DND-41 (cell line): ENCODE measurements around the gene MYOM1.
"Not testable (repeated sequence)": the region's sequence is repeated elsewhere in the genome, so short reads cannot be mapped to it uniquely, and the experiment has no call there.

Source experiments
- ATAC-seq: fragments of 200-7000 bp; cut with Tn5 transposase; 3 replicates; pipeline ENCODE4 v1.9.1; 2021; ENCODE audit warnings: low read depth; ENCODE audit not compliant: insufficient read depth
- DNase-seq: peaks from one replicate; pipeline ENCODE4 v3.0.0-alpha.2; 2020
- H2AFZ ChIP-seq: 2 replicates; pipeline ENCODE4 v1.6.0; 2012; ENCODE audit warnings: low read depth, low read length
- H3K27ac ChIP-seq: 2 replicates; pipeline ENCODE4 v1.5.1; 2012; ENCODE audit warnings: low read length, inconsistent platforms
- H3K27me3 ChIP-seq: fragments of 200-600 bp; sonication (generic); 2 replicates; pipeline ENCODE4 v1.6.0; 2012; ENCODE audit warnings: low read length, mild to moderate bottlenecking, inconsistent platforms; ENCODE audit not compliant: insufficient read depth, poor library complexity
- H3K36me3 ChIP-seq: 2 replicates; pipeline ENCODE4 v1.5.1; 2012; ENCODE audit warnings: low read length, inconsistent platforms; ENCODE audit not compliant: insufficient read depth
- H3K4me1 ChIP-seq: 2 replicates; pipeline ENCODE4 v1.5.1; 2012; ENCODE audit warnings: mild to moderate bottlenecking, low read length; ENCODE audit not compliant: insufficient read depth
- H3K4me2 ChIP-seq: 2 replicates; pipeline ENCODE4 v1.6.0; 2012; ENCODE audit warnings: mild to moderate bottlenecking, moderate library complexity, low read length, inconsistent platforms; ENCODE audit not compliant: insufficient read depth
- H3K4me3 ChIP-seq, 2 experiments: fragments of 200-600 bp in 1 of 2; shearing (Covaris generic) in 1 of 2; 2 replicates each; pipeline ENCODE4 v1.5.1; 2012 to 2016; ENCODE audit warnings: inconsistent platforms in 2 of 2, low read length in 2 of 2, mild to moderate bottlenecking in 2 of 2, low read depth in 1 of 2, moderate library complexity in 1 of 2
- H3K79me2 ChIP-seq: 2 replicates; pipeline ENCODE4 v1.6.0; 2012; ENCODE audit warnings: low read length, inconsistent platforms; ENCODE audit not compliant: insufficient read depth
- H3K9ac ChIP-seq: 2 replicates; pipeline ENCODE4 v1.6.0; 2012; ENCODE audit warnings: low read depth, mild to moderate bottlenecking, inconsistent platforms, low read length, moderate library complexity
- H3K9me3 ChIP-seq: 2 replicates; pipeline ENCODE4 v1.5.1; 2012; ENCODE audit warnings: low read length, moderate library complexity, mild to moderate bottlenecking, inconsistent platforms; ENCODE audit not compliant: insufficient read depth, severe bottlenecking
- H4K20me1 ChIP-seq: 2 replicates; pipeline ENCODE4 v1.6.0; 2012; ENCODE audit warnings: low read length; ENCODE audit not compliant: insufficient read depth
- EZH2 ChIP-seq: IDR thresholded peaks from 3 replicates; pipeline ENCODE4 v1.6.1; 2012; ENCODE audit warnings: borderline replicate concordance, low read depth, mild to moderate bottlenecking, moderate library complexity, low read length, inconsistent platforms; ENCODE audit not compliant: severe bottlenecking
- TF ChIP-seq, protein P1 (sequence below): IDR thresholded peaks from 2 replicates; pipeline ENCODE4 v1.5.1; 2012; ENCODE audit warnings: borderline replicate concordance, low read length, moderate library complexity, mild to moderate bottlenecking; ENCODE audit not compliant: poor library complexity, severe bottlenecking; ENCODE audit errors: extremely low read depth

MYOM1 gene

DNA sequence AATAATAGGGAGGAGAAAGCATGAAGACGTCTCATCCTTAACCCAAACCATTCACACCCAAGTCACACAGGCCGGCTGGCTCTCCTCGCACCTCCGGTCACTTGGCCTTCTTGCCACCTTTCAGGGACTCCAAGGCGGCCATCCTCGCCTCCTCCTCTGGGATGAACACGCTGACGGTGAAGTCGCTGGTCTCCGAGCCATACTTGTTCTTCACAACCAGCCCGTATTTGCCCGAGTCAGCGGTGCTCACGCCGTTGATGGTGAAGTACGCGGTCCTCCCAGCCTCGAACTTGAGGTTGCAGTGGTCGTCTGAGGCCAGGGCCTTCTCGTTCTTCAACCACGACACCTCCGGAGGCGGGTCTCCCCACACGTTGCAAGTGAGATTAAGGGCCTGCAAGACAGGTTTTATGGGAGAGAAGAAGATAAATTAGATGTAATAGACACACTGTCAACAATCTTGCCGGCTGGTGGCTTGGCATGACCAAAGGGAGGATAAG lies 152.6 kb downstream of the MYOM1 start:
- Histone ChIP-seq H3K79me2 (no peaks in the 10 kb centered on the region), H3K4me3 (no peak overlapping the region), H3K4me1 (no peaks in the 10 kb centered on the region; the same call in 1 of the 2 replicates), H3K36me3 (no peaks in the 10 kb centered on the region), H3K27me3 (no peaks in the 10 kb centered on the region), H3K9me3 (no peaks in the 10 kb centered on the region), H4K20me1 (no peaks in the 10 kb centered on the region), H3K9ac (no peak overlapping the region), H2AFZ (no peak overlapping the region), H3K4me2 (no peak overlapping the region), H3K27ac (no peak overlapping the region)
- TF ChIP-seq EZH2, result no peak
- TF ChIP-seq, protein P1, sequence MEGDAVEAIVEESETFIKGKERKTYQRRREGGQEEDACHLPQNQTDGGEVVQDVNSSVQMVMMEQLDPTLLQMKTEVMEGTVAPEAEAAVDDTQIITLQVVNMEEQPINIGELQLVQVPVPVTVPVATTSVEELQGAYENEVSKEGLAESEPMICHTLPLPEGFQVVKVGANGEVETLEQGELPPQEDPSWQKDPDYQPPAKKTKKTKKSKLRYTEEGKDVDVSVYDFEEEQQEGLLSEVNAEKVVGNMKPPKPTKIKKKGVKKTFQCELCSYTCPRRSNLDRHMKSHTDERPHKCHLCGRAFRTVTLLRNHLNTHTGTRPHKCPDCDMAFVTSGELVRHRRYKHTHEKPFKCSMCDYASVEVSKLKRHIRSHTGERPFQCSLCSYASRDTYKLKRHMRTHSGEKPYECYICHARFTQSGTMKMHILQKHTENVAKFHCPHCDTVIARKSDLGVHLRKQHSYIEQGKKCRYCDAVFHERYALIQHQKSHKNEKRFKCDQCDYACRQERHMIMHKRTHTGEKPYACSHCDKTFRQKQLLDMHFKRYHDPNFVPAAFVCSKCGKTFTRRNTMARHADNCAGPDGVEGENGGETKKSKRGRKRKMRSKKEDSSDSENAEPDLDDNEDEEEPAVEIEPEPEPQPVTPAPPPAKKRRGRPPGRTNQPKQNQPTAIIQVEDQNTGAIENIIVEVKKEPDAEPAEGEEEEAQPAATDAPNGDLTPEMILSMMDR, result no peak
- ATAC-seq (no peak), DNase-seq (no peak)

DNA sequence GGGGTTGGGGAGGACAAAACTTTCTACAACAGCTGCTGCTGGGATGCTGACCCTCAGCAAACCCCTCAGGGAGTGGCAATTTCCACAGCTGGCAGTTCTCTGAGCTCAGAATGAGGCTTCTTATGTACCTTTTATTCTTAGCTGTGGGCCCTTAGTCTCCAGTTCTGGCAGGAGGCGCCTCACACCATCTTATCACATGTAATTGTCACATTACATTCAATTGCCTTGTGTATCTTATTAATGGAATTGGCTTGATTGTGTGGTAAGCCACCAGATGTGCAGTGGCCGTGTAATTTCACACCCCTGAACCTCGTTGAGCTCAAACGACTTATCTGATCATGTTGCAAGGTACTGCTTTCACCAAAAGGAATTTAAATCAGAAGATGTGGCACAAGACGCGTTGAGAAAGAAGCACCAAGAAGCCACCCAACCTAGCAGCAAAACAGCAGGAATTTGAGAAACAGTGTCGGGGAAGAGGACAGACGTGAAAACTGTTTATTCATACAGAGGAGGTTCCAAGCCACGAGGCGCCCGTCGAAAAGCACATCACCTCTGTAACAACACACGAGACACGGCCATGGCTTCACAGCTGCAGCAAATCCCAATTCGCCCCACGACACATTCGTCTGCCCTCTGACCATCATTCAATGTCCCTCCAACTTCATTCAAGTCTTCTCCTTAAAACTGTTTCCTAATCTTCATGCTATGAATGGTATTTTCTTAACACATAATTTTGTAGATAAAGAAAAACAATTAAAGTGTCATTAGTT lies 153.2 kb downstream of the MYOM1 start:
- Histone ChIP-seq H3K4me1 (peaks cover 5% of the 10 kb centered on the region; the same call in 1 of the 2 replicates), H3K9me3 (no peaks in the 10 kb centered on the region), H3K36me3 (no peaks in the 10 kb centered on the region), H3K4me2 (no peak overlapping the region), H3K27ac (no peak overlapping the region), H3K79me2 (no peaks in the 10 kb centered on the region), H3K9ac (no peak overlapping the region), H3K27me3 (no peaks in the 10 kb centered on the region), H4K20me1 (no peaks in the 10 kb centered on the region), H3K4me3 (no peak overlapping the region), H2AFZ (no peak overlapping the region)
- ATAC-seq, result no peak
- DNase-seq, result no peak
- TF ChIP-seq, protein P1, result no peak
- no peak for TF ChIP-seq EZH2

DNA sequence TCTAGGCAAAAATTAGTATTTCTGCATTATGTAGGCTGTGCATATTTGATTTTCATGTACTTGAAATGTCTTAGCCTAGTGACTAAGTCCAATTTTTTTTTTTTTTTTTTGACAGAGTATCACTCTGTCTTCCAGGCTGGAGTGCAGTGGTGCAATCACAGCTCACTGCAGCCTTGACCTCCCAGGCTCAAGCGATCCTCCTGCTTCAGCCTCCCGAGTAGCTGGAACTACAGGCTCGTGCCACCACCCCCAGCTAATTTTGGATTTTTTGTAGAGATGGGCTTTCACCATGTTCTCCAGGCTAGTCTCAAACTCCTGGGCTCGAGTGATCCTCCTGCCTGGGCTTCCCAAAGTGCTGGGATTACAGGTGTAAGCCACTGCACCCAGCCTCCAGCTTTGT lies 156.0 kb downstream of the MYOM1 start:
- not testable (repeated sequence) for H4K20me1 ChIP-seq, H3K4me3 ChIP-seq, H3K9ac ChIP-seq, ATAC-seq, H3K27me3 ChIP-seq, H3K36me3 ChIP-seq, H2AFZ ChIP-seq, H3K79me2 ChIP-seq, H3K9me3 ChIP-seq, H3K4me2 ChIP-seq, H3K27ac ChIP-seq, DNase-seq
- peaks cover 33% of the 10 kb centered on the region for H3K4me1 ChIP-seq

DNA sequence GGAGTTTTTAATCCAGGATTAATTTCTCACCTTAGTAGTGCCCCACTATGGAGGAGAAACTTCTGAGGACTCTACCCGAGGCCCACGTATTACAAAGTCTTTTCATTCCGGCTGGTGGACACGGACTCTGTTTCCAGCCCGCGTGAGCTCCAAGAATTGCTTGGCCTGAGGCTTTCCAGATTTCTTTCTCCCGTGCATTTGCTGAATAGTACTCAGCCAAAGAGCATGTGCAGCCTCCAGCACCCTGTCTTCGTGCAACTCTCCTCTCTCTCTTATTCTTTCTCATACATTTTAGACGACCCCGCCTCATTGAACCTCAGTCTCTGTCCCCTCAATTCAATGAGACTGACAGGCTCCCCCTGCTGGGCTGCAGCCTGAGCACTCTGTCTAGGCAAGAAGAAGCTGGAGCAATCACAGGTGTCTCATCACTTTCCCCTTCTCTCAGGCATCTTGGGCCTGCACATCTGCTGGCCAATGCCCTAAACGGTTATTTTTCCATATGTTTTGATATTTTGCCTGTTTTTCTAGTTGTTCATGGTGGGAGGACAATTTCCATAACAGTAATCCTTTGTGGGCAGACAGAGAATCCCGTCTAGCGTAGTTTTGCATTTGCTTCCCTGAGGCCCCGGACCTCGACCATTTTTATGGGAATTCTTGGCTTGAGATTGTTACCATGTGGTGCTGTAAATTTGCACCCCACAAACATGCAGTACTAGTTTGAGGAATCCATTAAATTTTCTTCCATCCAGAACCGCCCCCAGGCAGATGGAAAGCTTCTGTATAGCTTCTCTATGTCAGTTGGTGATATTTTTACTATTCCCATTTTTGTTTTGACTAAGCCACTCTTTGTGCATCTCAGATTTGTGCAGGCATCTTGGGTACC lies 156.7 kb downstream of the MYOM1 start:
- H3K27ac ChIP-seq, result no peak overlapping the region
- no peak overlapping the region for H3K4me3 ChIP-seq
- no peaks in the 10 kb centered on the region for H3K9me3 ChIP-seq
- no peak overlapping the region for H3K9ac ChIP-seq
- H3K4me2 ChIP-seq, result no peak overlapping the region
- ATAC-seq (peak; percentile 84), DNase-seq (peak; percentile 78)
- H3K4me1 ChIP-seq, result peaks cover 39% of the 10 kb centered on the region
- H3K36me3 ChIP-seq, result no peaks in the 10 kb centered on the region
- H4K20me1 ChIP-seq, result no peaks in the 10 kb centered on the region
- H2AFZ ChIP-seq, result no peak overlapping the region
- TF ChIP-seq, protein P1, result peak; percentile 90
- no peak for TF ChIP-seq EZH2
- no peaks in the 10 kb centered on the region for H3K79me2 ChIP-seq
- H3K27me3 ChIP-seq, result no peaks in the 10 kb centered on the region
